Measurements from ENCODE around the gene METAP2. TPM values are rescaled to one million over a fixed set of nuclear protein-coding genes. Genes with fewer than 3 reads are reported as not detected.
A peak's percentile ranks its signal among the peaks of the same experiment; 100 is the strongest.
"Not testable (repeated sequence)": the region's sequence is repeated elsewhere in the genome, so short reads cannot be mapped to it uniquely, and the experiment has no call there.

METAP2 gene
- total RNA-seq, 1 donor from 2014 or later = 51.0 TPM

- DNase-seq = no peak
Measured at GRCh38 chr12:95462551-95462950, 11.4 kb upstream of the METAP2 start.

- no peak for DNase-seq
Measured at GRCh38 chr12:95463050-95463449, 10.9 kb upstream of the METAP2 start.

- not testable (repeated sequence) for DNase-seq
Measured at GRCh38 chr12:95463776-95464175, 10.2 kb upstream of the METAP2 start.

- DNase-seq = no peak
Measured at GRCh38 chr12:95465275-95465674, 8.7 kb upstream of the METAP2 start.

GRCh38 chr12:95470300-95470699 lies 3.7 kb upstream of the METAP2 start:
- no peak for DNase-seq

GRCh38 chr12:95473231-95473883 lies 595 bp upstream of the METAP2 start:
- DNase-seq = peak; percentile 85

- no peak for DNase-seq
Measured at GRCh38 chr12:95474660-95474958, 657 bp downstream of the METAP2 start.

- no peak for DNase-seq
Measured at GRCh38 chr12:95480230-95480629, 6.3 kb downstream of the METAP2 start.

GRCh38 chr12:95481072-95481471 lies 7.1 kb downstream of the METAP2 start:
- DNase-seq = no peak

- no peak for DNase-seq
Measured at GRCh38 chr12:95481888-95482287, 7.9 kb downstream of the METAP2 start.

- not testable (repeated sequence) for DNase-seq
Measured at GRCh38 chr12:95482564-95482963, 8.6 kb downstream of the METAP2 start.

- DNase-seq = no peak
Measured at GRCh38 chr12:95484524-95484923, 10.6 kb downstream of the METAP2 start.

GRCh38 chr12:95487024-95487423 lies 13.1 kb downstream of the METAP2 start:
- no peak for DNase-seq

GRCh38 chr12:95492462-95492861 lies 18.5 kb downstream of the METAP2 start:
- DNase-seq = no peak

GRCh38 chr12:95494888-95495287 lies 20.9 kb downstream of the METAP2 start:
- no peak for DNase-seq

- no peak for DNase-seq
Measured at GRCh38 chr12:95495433-95495832, 21.5 kb downstream of the METAP2 start.

GRCh38 chr12:95497031-95497430 lies 23.1 kb downstream of the METAP2 start:
- DNase-seq = no peak

- no peak for DNase-seq
Measured at GRCh38 chr12:95498968-95499367, 25.0 kb downstream of the METAP2 start.

GRCh38 chr12:95499772-95500171 lies 25.8 kb downstream of the METAP2 start:
- DNase-seq = no peak

GRCh38 chr12:95504140-95504539 lies 30.2 kb downstream of the METAP2 start:
- no peak for DNase-seq

GRCh38 chr12:95505039-95505438 lies 31.1 kb downstream of the METAP2 start:
- no peak for DNase-seq

- DNase-seq = no peak
Measured at GRCh38 chr12:95506707-95507523, 33.0 kb downstream of the METAP2 start.

GRCh38 chr12:95509300-95509699 lies 35.3 kb downstream of the METAP2 start:
- DNase-seq = no peak

- DNase-seq = no peak
Measured at GRCh38 chr12:95511977-95512376, 38.0 kb downstream of the METAP2 start.
